NCI-H2171 (cell line): ENCODE results near the gene TMEM63B.
"Not testable (repeated sequence)": the region's sequence is repeated elsewhere in the genome, so short reads cannot be mapped to it uniquely, and the experiment has no call there.

Source experiments
- DNase-seq: peaks from one replicate; lab custom pipeline; 2025; lab: John Stamatoyannopoulos, UW

Gene TMEM63B

GRCh38 chr6:44194326-44194725 lies 67.0 kb downstream of the TMEM63B start:
- no peak for DNase-seq

GRCh38 chr6:44196351-44196750 lies 69.0 kb downstream of the TMEM63B start:
- not testable (repeated sequence) for DNase-seq

DNA sequence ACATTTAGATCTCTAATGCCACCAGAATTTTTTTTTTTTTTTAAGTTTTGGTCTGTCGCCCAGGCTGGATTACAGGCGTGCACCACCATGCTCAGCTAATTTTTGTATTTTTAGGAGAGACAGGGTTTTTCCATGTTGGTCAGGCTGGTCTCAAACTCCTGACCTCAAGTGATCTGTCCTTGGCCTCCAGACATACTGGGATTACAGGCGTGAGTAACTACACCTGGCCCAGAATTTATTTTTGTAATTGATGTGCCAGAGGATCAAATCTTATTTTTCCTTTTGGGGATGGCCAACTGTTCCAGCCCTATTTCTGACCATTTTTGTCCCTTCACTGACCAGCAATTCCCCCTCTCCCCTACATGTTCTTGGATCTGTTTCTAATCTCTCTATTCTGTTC lies 71.3 kb downstream of the TMEM63B start:
- DNase-seq, result no peak

DNA sequence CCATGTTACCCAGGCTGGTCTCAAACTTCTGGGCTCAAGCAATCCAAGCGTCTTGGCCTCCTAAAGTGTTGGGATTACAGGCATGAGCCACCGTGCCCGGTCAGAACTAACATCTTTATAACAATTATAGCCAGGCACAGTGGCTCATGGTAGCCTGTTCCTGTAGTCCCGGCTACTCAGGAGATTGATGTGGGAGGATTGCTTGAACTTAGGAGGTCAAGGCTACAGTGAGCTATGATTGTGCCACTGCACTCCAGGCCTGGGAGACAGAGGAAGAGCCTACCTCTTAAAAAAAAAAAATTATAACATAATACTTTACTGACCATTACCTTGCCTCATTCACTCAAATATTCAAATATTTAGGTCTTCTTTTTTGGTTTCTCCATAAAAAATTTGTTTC lies 72.5 kb downstream of the TMEM63B start:
- no peak for DNase-seq

DNA sequence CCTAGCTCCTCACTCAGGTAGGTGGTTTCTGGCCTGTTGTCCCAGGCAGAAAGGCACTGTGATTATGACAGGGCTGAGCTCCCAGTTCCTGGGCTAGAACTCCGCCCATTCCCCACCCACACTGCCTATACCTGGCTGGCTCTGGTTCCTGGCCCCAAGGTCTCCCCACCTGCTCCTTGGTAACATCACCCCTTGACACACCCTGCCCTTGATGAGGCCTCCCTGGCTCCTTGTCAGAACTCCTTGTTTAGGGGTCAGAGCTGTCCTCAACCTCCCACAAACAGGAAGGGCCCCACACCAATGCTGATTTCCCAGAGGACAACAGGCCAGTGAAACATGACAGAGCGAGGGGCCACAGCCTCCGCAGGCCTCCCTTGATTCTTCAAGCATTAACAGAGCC lies 73.8 kb downstream of the TMEM63B start:
- no peak for DNase-seq

DNA sequence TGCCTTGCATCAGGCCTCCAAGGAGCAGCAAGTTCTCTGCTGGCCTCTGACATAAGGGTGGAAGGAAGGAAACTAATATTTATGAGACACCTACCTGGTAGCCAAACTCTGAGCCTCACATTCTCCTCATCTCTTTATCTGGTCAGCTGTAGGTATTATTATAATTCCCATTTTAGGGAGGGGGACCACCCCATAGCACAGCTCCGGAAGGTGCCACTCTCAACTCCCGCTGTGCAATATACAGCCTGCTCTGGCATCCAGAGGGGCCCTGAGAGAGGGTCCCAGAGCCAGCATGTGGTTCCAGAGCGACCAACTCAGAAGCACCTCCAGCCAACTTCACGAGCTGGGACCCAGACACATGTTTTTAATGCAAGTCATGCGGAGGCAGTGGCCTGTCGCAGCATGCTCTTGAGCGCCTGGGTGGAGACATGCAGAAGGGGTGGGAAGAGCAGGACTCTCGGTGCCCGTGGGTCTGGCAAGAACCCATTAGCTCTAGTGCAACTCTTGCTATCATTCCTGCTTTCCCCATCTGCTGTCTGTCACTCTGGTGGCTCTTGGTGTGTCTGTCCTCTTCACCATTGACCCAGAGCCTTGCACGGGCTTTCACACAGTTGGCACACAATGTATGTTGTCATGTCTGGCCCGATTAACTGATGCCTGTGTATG lies 74.4 kb downstream of the TMEM63B start:
- DNase-seq, result no peak

GRCh38 chr6:44202332-44202971 lies 75.1 kb downstream of the TMEM63B start:
- DNase-seq, result no peak

DNA sequence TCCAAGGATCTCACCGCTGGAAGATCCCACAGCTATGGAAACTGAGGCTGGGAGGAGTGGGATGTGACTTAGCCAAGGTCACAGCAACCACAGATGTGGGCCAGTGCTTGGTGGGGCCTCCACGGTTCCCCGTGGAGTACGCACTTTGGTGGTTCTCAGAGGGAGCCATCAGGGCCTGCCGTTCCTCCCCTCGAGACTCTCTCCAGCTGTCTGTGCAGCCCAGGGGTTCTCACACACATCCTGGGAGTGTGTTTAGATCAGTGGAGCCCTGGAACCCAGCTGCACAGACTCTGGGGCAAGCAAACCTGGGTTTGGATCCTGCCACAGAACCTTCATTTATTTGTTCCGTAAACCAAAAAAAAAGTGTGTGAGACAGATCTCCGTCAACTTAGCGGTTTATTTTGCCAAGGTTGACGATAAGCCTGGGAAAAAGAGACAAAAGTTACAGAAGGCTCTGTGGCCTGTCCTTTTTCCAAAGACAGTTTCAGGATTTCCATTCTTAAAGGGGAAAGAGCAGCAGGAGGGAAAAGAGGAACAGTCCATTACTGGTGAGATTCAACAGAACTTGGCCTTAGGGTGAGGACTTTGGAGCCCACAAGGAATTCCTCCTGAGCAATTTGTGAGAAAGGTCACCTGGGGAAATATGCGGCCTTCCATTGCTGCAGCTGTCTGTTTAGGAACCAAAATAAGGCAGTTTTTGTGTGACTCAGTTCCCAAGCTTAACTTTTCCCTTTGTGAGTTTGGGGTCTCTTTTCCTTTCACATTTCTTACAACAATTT lies 75.8 kb downstream of the TMEM63B start:
- DNase-seq, result no peak

DNA sequence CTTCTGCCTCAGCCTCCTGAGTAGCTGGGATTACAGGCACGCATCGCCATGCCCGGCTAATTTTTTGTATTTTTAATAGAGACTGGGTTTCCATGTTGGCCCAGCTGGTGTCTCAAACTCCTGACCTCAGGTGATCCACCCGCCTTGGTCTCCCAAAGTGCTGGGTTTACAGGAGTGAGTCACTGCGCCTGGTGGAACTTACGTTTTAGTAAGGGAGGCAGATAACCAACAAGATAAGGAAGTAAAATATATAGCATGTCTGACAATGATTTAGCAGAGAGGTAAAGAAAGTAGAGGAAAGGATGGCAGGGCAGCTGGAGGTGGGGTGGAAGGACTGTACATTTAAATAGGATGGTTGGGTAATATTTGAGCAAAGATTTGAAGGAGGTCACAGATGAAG lies 76.6 kb downstream of the TMEM63B start:
- DNase-seq, result no peak
